GM12878 (cell line): ENCODE data around the gene CD300E. TPM values are rescaled to one million over a fixed set of nuclear protein-coding genes. Genes with fewer than 3 reads are reported as not detected.

Source experiments
- ATAC-seq: fragments of 200-7000 bp; cut with Tn5 transposase; 3 replicates; pipeline ENCODE4 v1.9.1; 2020; ENCODE audit warnings: mild to moderate bottlenecking, moderate library complexity
- BruUV-seq: library from RNA; stranded (reverse); fragments of 400-500 nt; replicated peaks from 2 replicates; lab custom pipeline; 2021; lab: Mats Ljungman, UMichigan
- CTCF ChIA-PET: fragments of 300-600 bp; sonication (Branson Sonifier 250); formaldehyde crosslinking; extraction: SDS; loops from one replicate; lab custom pipeline; 2021; ENCODE audit warnings: inconsistent platforms; lab: Yijun Ruan, JAX
- POLR2A ChIA-PET: fragments of 350-600 bp; formaldehyde crosslinking; extraction: SDS; loops from one replicate; lab custom pipeline; 2021; ENCODE audit warnings: inconsistent platforms; lab: Charles Lee
- RAD21 ChIA-PET: fragments of 300-600 bp; sonication (Branson Sonifier 250); formaldehyde crosslinking; loops from one replicate; lab custom pipeline; 2023; ENCODE audit warnings: antibody characterized with exemption; ENCODE audit not compliant: unreplicated experiment; lab: Charles Lee
- SMC1A ChIA-PET: fragments of 300-600 bp; sonication (Branson Sonifier 250); formaldehyde crosslinking; loops from one replicate; lab custom pipeline; 2023; ENCODE audit not compliant: unreplicated experiment, uncharacterized antibody; lab: Charles Lee
- DNase-seq: peaks from one replicate; pipeline ENCODE4 v3.0.0-alpha.2; 2011; ENCODE audit warnings: low read depth, low spot score
- FAIRE-seq: peaks from 3 replicates; lab custom pipeline; 2011; peaks lifted over from hg19 to GRCh38; lab: Jason Lieb, UNC
- H2AFZ ChIP-seq: 2 replicates; pipeline ENCODE4 v1.6.0; 2011; ENCODE audit warnings: low read depth, low read length, control low read depth; ENCODE audit not compliant: control insufficient read depth
- H3K27ac ChIP-seq: 2 replicates; pipeline ENCODE4 v1.5.1; 2011; ENCODE audit warnings: control low read depth; ENCODE audit not compliant: control insufficient read depth, insufficient read depth
- H3K27me3 ChIP-seq, 2 experiments: replicated peaks in 1 of 2; 2 replicates each; pipeline versions ENCODE4 v1.6.0 to v1.6.1; 2011; ENCODE audit warnings: low read length in 1 of 2; ENCODE audit not compliant: control insufficient read depth in 2 of 2, insufficient read depth in 2 of 2
- H3K36me3 ChIP-seq, 2 experiments: 2 replicates each; pipeline ENCODE4 v1.5.1; 2011; ENCODE audit warnings: low read length in 1 of 2; ENCODE audit not compliant: control insufficient read depth in 2 of 2, insufficient read depth in 2 of 2
- H3K4me1 ChIP-seq: 2 replicates; pipeline ENCODE4 v1.6.1; 2011; ENCODE audit warnings: mild to moderate bottlenecking, low read length, moderate library complexity, mixed read lengths; ENCODE audit not compliant: control insufficient read depth, insufficient read depth
- H3K4me2 ChIP-seq: 2 replicates; pipeline ENCODE4 v1.6.0; 2011; ENCODE audit warnings: control low read depth; ENCODE audit not compliant: control insufficient read depth, insufficient read depth
- H3K4me3 ChIP-seq: fragments of 200-600 bp; sonication (generic); 2 replicates; pipeline ENCODE4 v1.5.1; 2016
- H3K79me2 ChIP-seq: 2 replicates; pipeline ENCODE4 v1.6.0; 2011; ENCODE audit warnings: low read length; ENCODE audit not compliant: control insufficient read depth, insufficient read depth
- H3K9ac ChIP-seq: 2 replicates; pipeline ENCODE4 v1.8.0; 2011; ENCODE audit warnings: low read length, control low read depth, mixed read lengths; ENCODE audit not compliant: control insufficient read depth, insufficient read depth
- H3K9me3 ChIP-seq: replicated peaks from 3 replicates; pipeline ENCODE4 v1.5.1; 2011; ENCODE audit warnings: mild to moderate bottlenecking, low read length; ENCODE audit not compliant: control insufficient read depth, insufficient read depth
- H4K20me1 ChIP-seq: 2 replicates; pipeline ENCODE4 v1.6.0; 2011; ENCODE audit not compliant: control insufficient read depth, insufficient read depth
- CBX3 ChIP-seq: fragments of 200-600 bp; sonication (generic); IDR thresholded peaks from 2 replicates; pipeline ENCODE4 v1.6.1; 2016; ENCODE audit warnings: low read depth, borderline replicate concordance
- E2F8 ChIP-seq: fragments of 450-650 bp; IDR thresholded peaks from 2 replicates; pipeline ENCODE4 v1.6.1; 2018; ENCODE audit warnings: mild to moderate bottlenecking, low read depth, moderate library complexity; ENCODE audit not compliant: partially characterized antibody
- HCFC1 ChIP-seq: fragments of 150-350 bp; IDR thresholded peaks from 2 replicates; pipeline ENCODE4 v1.6.1; 2014; ENCODE audit warnings: low read length
- JUNB ChIP-seq: IDR thresholded peaks from 2 replicates; pipeline ENCODE4 v1.6.1; 2016; ENCODE audit warnings: antibody characterized with exemption, mild to moderate bottlenecking
- MEF2B ChIP-seq: fragments of 450-650 bp; IDR thresholded peaks from 2 replicates; pipeline ENCODE4 v1.6.1; 2018; ENCODE audit warnings: mild to moderate bottlenecking, moderate library complexity; ENCODE audit not compliant: partially characterized antibody, poor library complexity, severe bottlenecking
- MYC ChIP-seq: IDR thresholded peaks from 2 replicates; pipeline ENCODE4 v1.6.1; 2011; ENCODE audit warnings: mild to moderate bottlenecking, low read length, moderate library complexity, inconsistent platforms; ENCODE audit not compliant: insufficient read depth, insufficient replicate concordance, insufficient read length, severe bottlenecking
- NR2C1 ChIP-seq: fragments of 450-650 bp; IDR thresholded peaks from 2 replicates; pipeline ENCODE4 v1.6.1; 2017; ENCODE audit warnings: antibody characterized with exemption, mild to moderate bottlenecking, moderate library complexity
- NR2F1 ChIP-seq: fragments of 450-650 bp; conservative IDR thresholded peaks from 2 replicates; pipeline ENCODE4 v1.6.1; 2017; ENCODE audit warnings: mild to moderate bottlenecking
- TARDBP ChIP-seq: IDR thresholded peaks from 2 replicates; pipeline ENCODE4 v1.6.1; 2016; ENCODE audit warnings: borderline replicate concordance
- TBL1XR1 ChIP-seq: IDR thresholded peaks from 2 replicates; pipeline ENCODE4 v1.6.1; 2012; ENCODE audit warnings: low read depth, low read length, improper control_type of control experiment
- WRNIP1 ChIP-seq: IDR thresholded peaks from 2 replicates; pipeline ENCODE4 v1.6.1; 2011; ENCODE audit warnings: low read depth, low read length, improper control_type of control experiment, borderline replicate concordance
- ZNF207 ChIP-seq: fragments of 450-650 bp; IDR thresholded peaks from 2 replicates; pipeline ENCODE4 v1.6.1; 2014; ENCODE audit warnings: antibody characterized with exemption, mild to moderate bottlenecking, borderline replicate concordance
- ZNF687 ChIP-seq: fragments of 450-650 bp; IDR thresholded peaks from 2 replicates; pipeline ENCODE4 v1.6.1; 2017; ENCODE audit warnings: mild to moderate bottlenecking, moderate library complexity
- WGBS: methylation state at CpG from one replicate; pipeline ENCODE4 v1.1.6; 2016; ENCODE audit warnings: low lambda C conversion rate; ENCODE audit not compliant: insufficient replicate concordance, insufficient coverage; ENCODE audit errors: missing lambda C conversion rate; 5-methylcytosine and 5-hydroxymethylcytosine counted together
- in situ Hi-C: fragments of 300-500 bp; cut with MboI; formaldehyde crosslinking; loops from 9 replicates; pipeline ENCODE4 v1.14.3; 2018; ENCODE audit warnings: mixed read lengths
- intact Hi-C: fragments of 100-400 bp; cut with micrococcal nuclease; formaldehyde crosslinking; loops from one replicate; pipeline ENCODE4 v1.14.2; 2022; ENCODE audit not compliant: unreplicated experiment
- polyA plus RNA-seq, 11 experiments: library from polyadenylated mRNA; depleted of rRNA in 4 of 11; unstranded in 6 of 11; stranded (reverse) in 5 of 11; fragments of >200 nt; fragmentation: Nextera tagmentation in 4 of 11; fragmentation: Illumina TruSeq in 1 of 11; extraction: Ambion mirVana in 4 of 11; extraction: Trizol in 1 of 11; gene quantifications; 1 replicate in 1 of 11; 2 replicates in 10 of 11; pipeline versions ENCODE4 v1.2.1 to v1.2.3, GENCODE V29; 2011 to 2016; ENCODE audit warnings: inconsistent platforms in 2 of 11, missing spikeins in 2 of 11, low read depth in 1 of 11
- total RNA-seq, 4 experiments: library from RNA; depleted of rRNA in 3 of 4; stranded (reverse); fragments of >200 nt in 3 of 4; fragmentation: Illumina TruSeq in 1 of 4; extraction: Trizol in 1 of 4; gene quantifications; 2 replicates each; pipeline versions ENCODE4 v1.2.1 to v1.2.3, GENCODE V29; 2013 to 2021

The CD300E gene
- total and polyA plus RNA-seq, 10 of the 15 experiments (the other 5 are each of a cell fraction or from before 2014, with no cell fraction given), result not detected

GRCh38 chr17:74584292-74585060 lies 39.1 kb downstream of the CD300E start:
- Histone ChIP-seq H3K4me2 (no peak overlapping the region), H4K20me1 (no peaks in the 10 kb centered on the region), H3K36me3 (no peaks in the 10 kb centered on the region), H3K9me3 (no peaks in the 10 kb centered on the region; the same call in 2 of the 3 replicates), H3K27ac (no peak overlapping the region), H2AFZ (no peak overlapping the region), H3K9ac (no peak overlapping the region), H3K4me1 (no peaks in the 10 kb centered on the region), H3K27me3 (no peaks in the 10 kb centered on the region; a peak in 2 of 4 replicates), H3K79me2 (no peaks in the 10 kb centered on the region), H3K4me3 (no peak overlapping the region)
- ATAC-seq (no peak), FAIRE-seq (no peak), DNase-seq (no peak)
- ChIA-PET POLR2A (no interaction called here), SMC1A (no interaction called here), CTCF (no interaction called here), RAD21 (no interaction called here)
- in situ Hi-C loops, result no loop called here
- 33% methylated on average over 14 of the region's 14 CpGs for WGBS
- no peak for TF ChIP-seq E2F8
- no peak for TF ChIP-seq MEF2B
- TF ChIP-seq TBL1XR1, result no peak
- no peak for TF ChIP-seq WRNIP1
- TF ChIP-seq NR2F1, result no peak
- TF ChIP-seq MYC, result no peak
- TF ChIP-seq CBX3, result no peak
- no peak for TF ChIP-seq ZNF687
- no peak for TF ChIP-seq TARDBP
- no peak for TF ChIP-seq NR2C1
- no peak for TF ChIP-seq ZNF207
- no peak for TF ChIP-seq JUNB
- TF ChIP-seq HCFC1, result no peak
- no TSS peak for BruUV-seq
- intact Hi-C loops, result no loop called here
